SU-DHL-6 (cell line): ENCODE results near the gene SNUPN.

ENCODE experiments used
- H2AFZ ChIP-seq: fragments of 200-600 bp; sonication (generic); 2 replicates; pipeline ENCODE4 v1.6.1; 2014; ENCODE audit warnings: low read depth, mild to moderate bottlenecking, moderate library complexity, mixed read lengths, antibody characterized with exemption, low read length; ENCODE audit not compliant: severe bottlenecking
- H3F3A ChIP-seq: fragments of 200-600 bp; shearing (Covaris generic); 2 replicates; pipeline ENCODE4 v1.6.0; 2016; ENCODE audit warnings: antibody characterized with exemption, mild to moderate bottlenecking; ENCODE audit not compliant: insufficient read depth
- H3K27ac ChIP-seq: fragments of 200-600 bp; sonication (generic); 2 replicates; pipeline ENCODE4 v1.5.1; 2016; ENCODE audit warnings: low read depth, mild to moderate bottlenecking, low read length, moderate library complexity, mixed read lengths
- H3K27me3 ChIP-seq: fragments of 200-600 bp; sonication (generic), shearing (Covaris generic); 2 replicates; pipeline ENCODE4 v1.6.0; 2014; ENCODE audit warnings: mild to moderate bottlenecking, low read length
- H3K36me3 ChIP-seq: fragments of 200-600 bp; sonication (generic); 2 replicates; pipeline ENCODE4 v1.6.1; 2014; ENCODE audit warnings: mild to moderate bottlenecking, low read length, mixed read lengths
- H3K4me2 ChIP-seq: fragments of 300-600, 200-600 bp; shearing (Covaris generic), sonication (generic); 2 replicates; pipeline ENCODE4 v1.6.0; 2014; ENCODE audit warnings: low read length, low read depth, mild to moderate bottlenecking; ENCODE audit not compliant: poor library complexity, severe bottlenecking
- H3K4me3 ChIP-seq: fragments of 200-600 bp; sonication (generic); 2 replicates; pipeline ENCODE4 v1.5.1; 2014; ENCODE audit warnings: antibody characterized with exemption, low read length, mild to moderate bottlenecking, mixed read lengths; ENCODE audit not compliant: insufficient read depth, poor library complexity, severe bottlenecking
- H3K79me2 ChIP-seq: fragments of 200-600 bp; sonication (generic); 2 replicates; pipeline ENCODE4 v1.6.1; 2014; ENCODE audit warnings: mild to moderate bottlenecking, low read length, moderate library complexity; ENCODE audit not compliant: insufficient read depth
- H3K9ac ChIP-seq: fragments of 200-600 bp; sonication (generic); 2 replicates; pipeline ENCODE4 v1.7.0; 2014; ENCODE audit warnings: mild to moderate bottlenecking, low read length
- H3K9me2 ChIP-seq: fragments of 200-600 bp; sonication (generic); replicated peaks from 2 replicates; pipeline ENCODE4 v1.6.1; 2014; ENCODE audit warnings: low read length; ENCODE audit not compliant: insufficient read depth
- H3K9me3 ChIP-seq: fragments of 200-600 bp; sonication (generic); 2 replicates; pipeline ENCODE4 v1.6.1; 2014; ENCODE audit warnings: low read length, mixed read lengths; ENCODE audit not compliant: insufficient read depth
- H4K20me1 ChIP-seq: fragments of 200-600 bp; sonication (generic); 2 replicates; pipeline ENCODE4 v1.6.1; 2014; ENCODE audit warnings: low read depth, mild to moderate bottlenecking, antibody characterized with exemption, low read length, moderate library complexity, mixed read lengths
- CTCF ChIP-seq: fragments of 200-600 bp; sonication (generic); IDR thresholded peaks from one replicate; pipeline ENCODE4 v1.5.1; 2017; ENCODE audit warnings: antibody characterized with exemption, mild to moderate bottlenecking, low read length, moderate library complexity; ENCODE audit not compliant: insufficient read depth, poor library complexity, severe bottlenecking
- EZH2phosphoT487 ChIP-seq: fragments of 200-600 bp; sonication (generic), shearing (Covaris generic); conservative IDR thresholded peaks from 2 replicates; pipeline ENCODE4 v1.6.1; 2018; ENCODE audit warnings: mild to moderate bottlenecking, antibody characterized with exemption, low read length, moderate library complexity, mixed read lengths

SNUPN gene

GRCh38 chr15:75554717-75555116, 70.8 kb downstream of the SNUPN start:
- Histone ChIP-seq H3F3A (no peaks in the 10 kb centered on the region; the same call in 1 of the 2 replicates), H2AFZ (no peak overlapping the region), H3K36me3 (no peaks in the 10 kb centered on the region), H4K20me1 (no peaks in the 10 kb centered on the region), H3K4me2 (no peak overlapping the region), H3K9me3 (no peaks in the 10 kb centered on the region), H3K4me3 (no peak overlapping the region), H3K9ac (no peak overlapping the region), H3K27ac (no peak overlapping the region), H3K79me2 (peaks cover 16% of the 10 kb centered on the region), H3K9me2 (no peaks in the 10 kb centered on the region), H3K27me3 (no peaks in the 10 kb centered on the region)
- no peak for TF ChIP-seq CTCF
- no peak for TF ChIP-seq EZH2phosphoT487

- H3K27ac ChIP-seq, result no peak overlapping the region
- no peak for TF ChIP-seq EZH2phosphoT487
- no peak overlapping the region for H2AFZ ChIP-seq
- no peaks in the 10 kb centered on the region for H3K9me3 ChIP-seq
- no peaks in the 10 kb centered on the region for H3K36me3 ChIP-seq
- no peak overlapping the region for H3K4me3 ChIP-seq
- no peak overlapping the region for H3K9ac ChIP-seq
- H3K9me2 ChIP-seq, result no peaks in the 10 kb centered on the region
- no peak overlapping the region for H3K4me2 ChIP-seq
- H3K79me2 ChIP-seq, result peaks cover 26% of the 10 kb centered on the region
- no peaks in the 10 kb centered on the region for H4K20me1 ChIP-seq
- H3F3A ChIP-seq, result no peaks in the 10 kb centered on the region; the same call in 1 of the 2 replicates
- no peaks in the 10 kb centered on the region for H3K27me3 ChIP-seq
Measured at GRCh38 chr15:75553659-75554058, 71.9 kb downstream of the SNUPN start.

GRCh38 chr15:75551091-75551490, 74.4 kb downstream of the SNUPN start:
- no peaks in the 10 kb centered on the region for H3K9me2 ChIP-seq
- H4K20me1 ChIP-seq, result no peaks in the 10 kb centered on the region
- no peaks in the 10 kb centered on the region; the same call in 1 of the 2 replicates for H3F3A ChIP-seq
- no peak overlapping the region for H2AFZ ChIP-seq
- no peaks in the 10 kb centered on the region for H3K27me3 ChIP-seq
- H3K9me3 ChIP-seq, result no peaks in the 10 kb centered on the region
- H3K4me3 ChIP-seq, result no peak overlapping the region
- H3K9ac ChIP-seq, result no peak overlapping the region
- H3K79me2 ChIP-seq, result peaks cover 31% of the 10 kb centered on the region
- TF ChIP-seq EZH2phosphoT487, result no peak
- TF ChIP-seq CTCF, result no peak
- H3K27ac ChIP-seq, result no peak overlapping the region
- H3K36me3 ChIP-seq, result no peaks in the 10 kb centered on the region
- no peak overlapping the region for H3K4me2 ChIP-seq
